ENCODE measurements around the gene CMC2. TPM values are rescaled to one million over a fixed set of nuclear protein-coding genes. Genes with fewer than 3 reads are reported as not detected.
A peak's percentile ranks its signal among the peaks of the same experiment; 100 is the strongest.

CMC2 gene
- total and polyA plus RNA-seq, 9 of the 15 experiments (the other 6 are each of a cell fraction or from before 2014, with no cell fraction given), result 122 to 501 (median 172) TPM

DNA sequence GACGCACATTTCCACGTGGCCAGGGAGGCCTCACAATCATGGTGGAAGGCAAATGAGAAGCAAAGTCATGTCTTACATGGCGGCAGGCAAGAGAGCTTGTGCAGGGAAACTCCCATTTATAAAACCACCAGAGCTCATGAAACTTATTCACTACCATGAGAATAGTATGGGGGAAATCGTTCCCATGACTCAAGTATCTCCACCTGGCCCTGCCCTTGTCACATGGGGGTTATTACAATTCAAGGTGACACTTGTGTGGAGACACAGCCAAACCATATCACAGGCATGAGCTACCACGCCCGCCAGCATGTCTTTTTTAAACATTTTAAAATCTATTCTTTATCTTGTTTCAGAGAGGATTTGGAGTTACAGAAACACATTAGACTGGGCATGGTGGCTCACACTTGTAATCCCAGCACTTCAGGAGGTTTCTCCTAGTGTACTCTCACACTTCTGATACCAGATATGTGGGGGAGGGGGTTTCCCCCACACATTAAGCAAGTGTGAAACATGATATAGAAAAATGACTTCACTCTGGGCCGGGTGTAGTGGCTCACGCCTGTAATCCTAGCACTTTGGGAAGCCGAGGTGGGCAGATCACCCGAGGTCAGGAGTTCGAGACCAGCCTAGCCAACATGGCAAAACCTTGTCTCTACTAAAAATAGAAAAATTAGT lies 23.4 kb upstream of the CMC2 start:
- BruUV-seq (replicated peaks), result TSS peak; percentile 29
- H3K9me1 ChIP-seq (ENCODE audit: control insufficient read depth, insufficient read depth, low read length), result no peaks in the 10 kb centered on the region
- no peak for ATAC-seq

GRCh38 chr16:81026429-81026828 lies 19.7 kb upstream of the CMC2 start:
- peaks cover 77% of the 10 kb centered on the region for H3K36me3 ChIP-seq (ENCODE audit: control insufficient read depth, insufficient read depth, low read length)
- ATAC-seq, result no peak
- POLR2A ChIA-PET, result no interaction called here
- no peak overlapping the region for H3K4me2 ChIP-seq (ENCODE audit: insufficient read depth, low read length)
- TF ChIP-seq CEBPB (tag; IDR thresholded peaks at IDR 0.05) (peak; percentile 58), DIDO1 (tag; IDR thresholded peaks at IDR 0.05; ENCODE audit: low read depth) (no peak), CEBPG (CRISPR knock-in tag; IDR thresholded peaks at IDR 0.05) (no peak), CEBPG (tag; conservative IDR thresholded peaks at IDR 0.05 in 1 of 2, IDR thresholded peaks at IDR 0.05 in 1 of 2) (peak in 1 of 2 experiments; percentile 67; a peak in 3 of 4 replicates), ZNF212 (CRISPR knock-in tag; IDR thresholded peaks at IDR 0.05) (no peak), RHOXF2B (CRISPR knock-in tag; conservative IDR thresholded peaks at IDR 0.05) (no peak)
- no peak overlapping the region for H3K27ac ChIP-seq (ENCODE audit: extremely low read depth, low read depth, low read length)
- H2AFZ ChIP-seq (ENCODE audit: low read depth, low read length), result no peak overlapping the region
- H3K9me1 ChIP-seq (ENCODE audit: control insufficient read depth, insufficient read depth, low read length), result no peaks in the 10 kb centered on the region
- H4K20me1 ChIP-seq (replicated peaks; ENCODE audit: control insufficient read depth, insufficient read depth, low read length), result no peaks in the 10 kb centered on the region
- CTCF ChIA-PET (ENCODE audit: low intra/inter-chr PET ratio), result no interaction called here
- no peaks in the 10 kb centered on the region for H3K9me3 ChIP-seq (replicated peaks; ENCODE audit: control insufficient read depth, insufficient read depth, low read depth, low read length)
- no peak overlapping the region for H3K9ac ChIP-seq (ENCODE audit: insufficient read depth in 1 of 2, low read depth in 2 of 2, low read length in 2 of 2)
- in situ Hi-C loops (cut with MboI) (no loop called here), intact Hi-C loops (cut with micrococcal nuclease) (no loop called here)
- no peaks in the 10 kb centered on the region for H3K79me2 ChIP-seq (ENCODE audit: control insufficient read depth, insufficient read depth, low read length)
- H3K4me1 ChIP-seq (replicated peaks in 1 of 2; ENCODE audit: control insufficient read depth in 2 of 2, insufficient read depth in 2 of 2, low read length in 2 of 2), result no peaks in the 10 kb centered on the region
- DNase-seq (ENCODE audit: extremely low read depth in 1 of 4, low spot score in 3 of 4), result no peak
- H3K27me3 ChIP-seq (ENCODE audit: control insufficient read depth in 2 of 2, insufficient read depth in 2 of 2, low read length in 2 of 2), result no peaks in the 10 kb centered on the region
- no TSS peak for BruUV-seq (replicated peaks)
- FAIRE-seq, result no peak
- no peak overlapping the region for H3K4me3 ChIP-seq
- 79% methylated on average over 4 of the region's 4 CpGs for WGBS (ENCODE audit: insufficient coverage, low coverage, missing lambda C conversion rate)

More for the DNA sequence above, 23.4 kb upstream of the CMC2 start:
- FAIRE-seq, result no peak
- no peak for DNase-seq (ENCODE audit: extremely low read depth in 1 of 4, low spot score in 3 of 4)
- Histone ChIP-seq H3K9me3 (replicated peaks; ENCODE audit: control insufficient read depth, insufficient read depth, low read depth, low read length) (no peaks in the 10 kb centered on the region), H3K27ac (ENCODE audit: extremely low read depth, low read depth, low read length) (no peak overlapping the region), H2AFZ (ENCODE audit: low read depth, low read length) (no peak overlapping the region), H3K27me3 (ENCODE audit: control insufficient read depth in 2 of 2, insufficient read depth in 2 of 2, low read length in 2 of 2) (no peaks in the 10 kb centered on the region), H4K20me1 (replicated peaks; ENCODE audit: control insufficient read depth, insufficient read depth, low read length) (no peaks in the 10 kb centered on the region), H3K4me3 (no peak overlapping the region), H3K36me3 (ENCODE audit: control insufficient read depth, insufficient read depth, low read length) (peaks cover 49% of the 10 kb centered on the region), H3K9ac (ENCODE audit: insufficient read depth in 1 of 2, low read depth in 2 of 2, low read length in 2 of 2) (no peak overlapping the region), H3K4me2 (ENCODE audit: insufficient read depth, low read length) (no peak overlapping the region), H3K79me2 (ENCODE audit: control insufficient read depth, insufficient read depth, low read length) (no peaks in the 10 kb centered on the region), H3K4me1 (replicated peaks in 1 of 2; ENCODE audit: control insufficient read depth in 2 of 2, insufficient read depth in 2 of 2, low read length in 2 of 2) (no peaks in the 10 kb centered on the region)
- TF ChIP-seq ZNF133 (CRISPR knock-in tag; IDR thresholded peaks at IDR 0.05) (no peak), ZNF644 (tag; IDR thresholded peaks at IDR 0.05; ENCODE audit: low read depth) (no peak), PTTG1 (tag; IDR thresholded peaks at IDR 0.05; ENCODE audit: low read depth) (no peak), ZNF695 (CRISPR knock-in tag; IDR thresholded peaks at IDR 0.05) (no peak), ESRRB (CRISPR knock-in tag; IDR thresholded peaks at IDR 0.05; ENCODE audit: borderline replicate concordance) (no peak), SREBF2 (CRISPR knock-in tag; IDR thresholded peaks at IDR 0.05) (no peak), ZNF780A (CRISPR knock-in tag; IDR thresholded peaks at IDR 0.05) (no peak), SP2 (IDR thresholded peaks at IDR 0.05; ENCODE audit: extremely low read depth, low read depth, low read length, poor library complexity, severe bottlenecking) (no peak), CXXC5 (CRISPR knock-in tag; IDR thresholded peaks at IDR 0.05) (no peak)
- WGBS (ENCODE audit: insufficient coverage, low coverage, missing lambda C conversion rate), result 83% methylated on average over 11 of the region's 11 CpGs
- intact Hi-C loops (cut with micrococcal nuclease) (no loop called here), in situ Hi-C loops (cut with MboI) (no loop called here)
- ChIA-PET CTCF (ENCODE audit: low intra/inter-chr PET ratio) (no interaction called here), POLR2A (interaction anchor here (1.1 to 1.8 kb wide), 3 partner anchors 12 to 31 kb away, joined by 3 to 9 read pairs (median 3); partner anchors contain the start of gene CENPN)
